Vagina (tissue), 2 donors: Measurements from ENCODE around the gene OR8B12. TPM values are rescaled to one million over a fixed set of nuclear protein-coding genes. Genes with fewer than 3 reads are reported as not detected.

ENCODE experiments used
- DNase-seq, 2 donors: peaks; one replicate each; pipeline ENCODE4 v3.0.0-alpha.2; 2017; ENCODE audit errors: extremely low spot score in 2 of 2
- H3K27ac ChIP-seq: fragments of 200-600 bp; sonication (generic); one replicate; pipeline ENCODE4 v1.5.1; 2019
- H3K27me3 ChIP-seq: fragments of 200-600 bp; sonication (generic); one replicate; pipeline ENCODE4 v1.5.1; 2019
- H3K36me3 ChIP-seq, 2 donors: fragments of 200-600 bp; sonication (generic); one replicate each; pipeline ENCODE4 v1.5.1; 2017 to 2019
- H3K4me1 ChIP-seq: fragments of 200-600 bp; sonication (generic); one replicate; pipeline ENCODE4 v1.5.1; 2019
- H3K4me3 ChIP-seq, 2 donors: fragments of 200-600 bp; sonication (generic); 1 replicate in 1 of 2; 2 replicates in 1 of 2; pipeline ENCODE4 v1.5.1; 2016 to 2019
- H3K9me3 ChIP-seq: fragments of 200-600 bp; sonication (generic); one replicate; pipeline ENCODE4 v1.5.1; 2019
- POLR2A ChIP-seq, 2 donors: fragments of 450-650 bp; IDR thresholded peaks; one replicate each; pipeline ENCODE4 v1.6.1; 2017; ENCODE audit warnings: antibody characterized with exemption in 2 of 2, mild to moderate bottlenecking in 2 of 2, moderate library complexity in 2 of 2
- POLR2AphosphoS5 ChIP-seq, 2 donors: sonication (generic); formaldehyde crosslinking; IDR thresholded peaks; one replicate each; pipeline ENCODE4 v1.9.0; 2017; ENCODE audit warnings: antibody characterized with exemption in 2 of 2, mild to moderate bottlenecking in 2 of 2, low read depth in 1 of 2; ENCODE audit not compliant: insufficient read depth in 1 of 2
- intact Hi-C: fragments of 100-400 bp; cut with DNase I; formaldehyde crosslinking; loops from one replicate; pipeline ENCODE4 v1.15.1; 2023
- total RNA-seq: library from RNA; depleted of rRNA; stranded (reverse); fragments of >200 nt; gene quantifications from one replicate; pipeline ENCODE4 v1.2.3, GENCODE V29; 2016
- TF ChIP-seq, protein P1 (sequence below), 3 experiments: fragments of 450-650 bp in 2 of 3; fragments of 200-600 bp in 1 of 3; sonication (generic) in 1 of 3; IDR thresholded peaks; one replicate each; pipeline ENCODE4 v1.5.1; 2017 to 2019; ENCODE audit warnings: antibody characterized with exemption in 3 of 3, mild to moderate bottlenecking in 2 of 3, moderate library complexity in 2 of 3

The OR8B12 gene
- total RNA-seq, 1 donor from 2014 or later, result not detected

DNA sequence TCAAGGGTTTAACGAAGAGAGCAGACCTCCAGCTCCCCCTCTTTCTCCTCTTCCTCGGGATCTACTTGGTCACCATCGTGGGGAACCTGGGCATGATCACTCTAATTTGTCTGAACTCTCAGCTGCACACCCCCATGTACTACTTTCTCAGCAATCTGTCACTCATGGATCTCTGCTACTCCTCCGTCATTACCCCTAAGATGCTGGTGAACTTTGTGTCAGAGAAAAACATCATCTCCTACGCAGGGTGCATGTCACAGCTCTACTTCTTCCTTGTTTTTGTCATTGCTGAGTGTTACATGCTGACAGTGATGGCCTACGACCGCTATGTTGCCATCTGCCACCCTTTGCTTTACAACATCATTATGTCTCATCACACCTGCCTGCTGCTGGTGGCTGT lies 26.7 kb upstream of the OR8B12 start:
- no peaks in the 10 kb centered on the region for H3K4me1 ChIP-seq
- TF ChIP-seq POLR2AphosphoS5 (IDR thresholded peaks at IDR 0.05; ENCODE audit: insufficient read depth in 1 of 2, low read depth in 1 of 2), result no peak
- TF ChIP-seq POLR2A (IDR thresholded peaks at IDR 0.05), result no peak
- TF ChIP-seq, protein P1, sequence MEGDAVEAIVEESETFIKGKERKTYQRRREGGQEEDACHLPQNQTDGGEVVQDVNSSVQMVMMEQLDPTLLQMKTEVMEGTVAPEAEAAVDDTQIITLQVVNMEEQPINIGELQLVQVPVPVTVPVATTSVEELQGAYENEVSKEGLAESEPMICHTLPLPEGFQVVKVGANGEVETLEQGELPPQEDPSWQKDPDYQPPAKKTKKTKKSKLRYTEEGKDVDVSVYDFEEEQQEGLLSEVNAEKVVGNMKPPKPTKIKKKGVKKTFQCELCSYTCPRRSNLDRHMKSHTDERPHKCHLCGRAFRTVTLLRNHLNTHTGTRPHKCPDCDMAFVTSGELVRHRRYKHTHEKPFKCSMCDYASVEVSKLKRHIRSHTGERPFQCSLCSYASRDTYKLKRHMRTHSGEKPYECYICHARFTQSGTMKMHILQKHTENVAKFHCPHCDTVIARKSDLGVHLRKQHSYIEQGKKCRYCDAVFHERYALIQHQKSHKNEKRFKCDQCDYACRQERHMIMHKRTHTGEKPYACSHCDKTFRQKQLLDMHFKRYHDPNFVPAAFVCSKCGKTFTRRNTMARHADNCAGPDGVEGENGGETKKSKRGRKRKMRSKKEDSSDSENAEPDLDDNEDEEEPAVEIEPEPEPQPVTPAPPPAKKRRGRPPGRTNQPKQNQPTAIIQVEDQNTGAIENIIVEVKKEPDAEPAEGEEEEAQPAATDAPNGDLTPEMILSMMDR (IDR thresholded peaks at IDR 0.05), result no peak
- H3K9me3 ChIP-seq, result no peaks in the 10 kb centered on the region
- DNase-seq, result no peak
- H3K27ac ChIP-seq, result no peak overlapping the region
- intact Hi-C loops, result no loop called here
- no peaks in the 10 kb centered on the region for H3K27me3 ChIP-seq
- H3K36me3 ChIP-seq, result no peaks in the 10 kb centered on the region
- no peak overlapping the region for H3K4me3 ChIP-seq

- intact Hi-C loops, result no loop called here
- no peak for DNase-seq
- H3K4me1 ChIP-seq, result no peaks in the 10 kb centered on the region
- H3K4me3 ChIP-seq, result no peak within 1 kb of the TSS
- no peak within 1 kb of the TSS for H3K27ac ChIP-seq
- no peaks in the 10 kb centered on the region for H3K27me3 ChIP-seq
- H3K36me3 ChIP-seq, result no peaks in the 10 kb centered on the region
- TF ChIP-seq, protein P1 (IDR thresholded peaks at IDR 0.05), result no peak
- no peak for TF ChIP-seq POLR2A (IDR thresholded peaks at IDR 0.05)
- no peak for TF ChIP-seq POLR2AphosphoS5 (IDR thresholded peaks at IDR 0.05; ENCODE audit: insufficient read depth in 1 of 2, low read depth in 1 of 2)
- no peaks in the 10 kb centered on the region for H3K9me3 ChIP-seq
Observed at GRCh38 chr11:124569697-124570096, 26.2 kb upstream of the OR8B12 start, which contains the start of gene OR8A1. OR8A1 (plus strand) TSS chr11:124569997; CDS start chr11:124570120, 123 bp downstream.

- Histone ChIP-seq H3K27me3 (no peaks in the 10 kb centered on the region), H3K27ac (no peak overlapping the region), H3K4me1 (no peaks in the 10 kb centered on the region), H3K36me3 (no peaks in the 10 kb centered on the region), H3K4me3 (no peak overlapping the region), H3K9me3 (no peaks in the 10 kb centered on the region)
- TF ChIP-seq POLR2AphosphoS5 (IDR thresholded peaks at IDR 0.05; ENCODE audit: insufficient read depth in 1 of 2, low read depth in 1 of 2), result no peak
- TF ChIP-seq, protein P1 (IDR thresholded peaks at IDR 0.05), result no peak
- no peak for TF ChIP-seq POLR2A (IDR thresholded peaks at IDR 0.05)
- intact Hi-C loops, result no loop called here
- no peak for DNase-seq
Observed at GRCh38 chr11:124556828-124557227, 13.4 kb upstream of the OR8B12 start.

DNA sequence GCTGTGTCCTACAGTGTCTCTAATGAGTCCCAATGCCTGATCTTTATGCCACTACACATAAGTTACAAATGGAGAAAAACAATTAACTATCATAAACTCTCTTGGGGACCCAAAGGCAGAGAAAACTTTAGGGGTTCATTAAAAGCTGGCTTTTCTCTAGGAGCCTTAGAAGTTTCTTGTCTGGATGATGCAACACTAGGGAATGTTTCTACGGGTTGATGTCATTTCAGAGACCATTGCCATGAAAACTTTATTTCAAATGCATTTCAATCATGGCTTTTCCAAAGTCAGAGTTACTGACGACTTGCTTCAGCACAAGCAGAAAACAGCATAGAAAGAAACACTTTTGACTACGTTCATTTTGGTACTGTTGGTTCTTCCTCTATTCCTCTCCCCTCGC lies 8.5 kb upstream of the OR8B12 start:
- no peak overlapping the region for H3K4me3 ChIP-seq
- intact Hi-C loops, result no loop called here
- TF ChIP-seq POLR2AphosphoS5 (IDR thresholded peaks at IDR 0.05; ENCODE audit: insufficient read depth in 1 of 2, low read depth in 1 of 2), result no peak
- TF ChIP-seq, protein P1 (IDR thresholded peaks at IDR 0.05), result no peak
- no peak for TF ChIP-seq POLR2A (IDR thresholded peaks at IDR 0.05)

DNA sequence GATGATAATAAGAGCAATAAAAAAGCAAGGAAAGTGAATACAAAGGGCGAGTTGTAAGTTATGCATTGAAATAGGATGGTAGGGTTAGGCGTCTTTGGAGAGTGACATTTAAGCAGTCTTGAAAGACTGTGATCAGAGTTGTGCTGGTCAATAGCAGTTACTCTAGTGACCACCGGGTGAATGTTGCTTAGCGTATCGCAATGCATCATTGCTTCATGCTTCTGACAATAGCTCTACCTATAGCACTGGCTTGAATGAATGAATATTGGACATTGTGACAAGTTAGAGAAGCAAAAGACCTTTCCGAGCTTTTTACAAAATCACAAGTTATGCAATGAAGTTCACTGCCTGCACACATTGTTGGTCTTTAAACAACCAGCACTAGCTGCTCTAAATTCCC lies 7.7 kb upstream of the OR8B12 start:
- no peak for DNase-seq
- Histone ChIP-seq H3K27me3 (no peaks in the 10 kb centered on the region), H3K4me3 (no peak overlapping the region), H3K9me3 (no peaks in the 10 kb centered on the region), H3K36me3 (no peaks in the 10 kb centered on the region), H3K4me1 (no peaks in the 10 kb centered on the region), H3K27ac (no peak overlapping the region)
- intact Hi-C loops, result no loop called here
- TF ChIP-seq, protein P1 (IDR thresholded peaks at IDR 0.05), result no peak
- TF ChIP-seq POLR2AphosphoS5 (IDR thresholded peaks at IDR 0.05; ENCODE audit: insufficient read depth in 1 of 2, low read depth in 1 of 2), result no peak
- no peak for TF ChIP-seq POLR2A (IDR thresholded peaks at IDR 0.05)

More for the DNA sequence above, 8.5 kb upstream of the OR8B12 start:
- Histone ChIP-seq H3K27me3 (no peaks in the 10 kb centered on the region), H3K9me3 (no peaks in the 10 kb centered on the region), H3K27ac (no peak overlapping the region), H3K4me1 (no peaks in the 10 kb centered on the region), H3K36me3 (no peaks in the 10 kb centered on the region)
- DNase-seq, result no peak
